HCT116 (cell line): ENCODE measurements around the gene FRMD4A. TPM values are rescaled to one million over a fixed set of nuclear protein-coding genes. Genes with fewer than 3 reads are reported as not detected.

ENCODE experiments used
- ATAC-seq: fragments of 200-7000 bp; cut with Tn5 transposase; 2 replicates; pipeline ENCODE4 v1.9.1; 2020; ENCODE audit warnings: mild to moderate bottlenecking, moderate library complexity
- BruUV-seq: library from RNA; stranded (reverse); fragments of 400-500 nt; replicated peaks from 2 replicates; lab custom pipeline; 2021; lab: Mats Ljungman, UMichigan
- CTCF ChIA-PET: fragments of 300-600 bp; sonication (Branson Sonifier 250); formaldehyde crosslinking; loops from one replicate; lab custom pipeline; 2021; ENCODE audit warnings: antibody characterized with exemption; lab: Charles Lee
- POLR2A ChIA-PET: fragments of 300-600, 350-600 bp; sonication (Branson Sonifier 250); formaldehyde crosslinking; loops from one replicate; lab custom pipeline; 2021; ENCODE audit warnings: antibody characterized with exemption; lab: Charles Lee
- RAD21 ChIA-PET, 2 experiments: fragments of 300-600 bp; sonication (Branson Sonifier 250); formaldehyde crosslinking; loops; one replicate each; lab custom pipeline; 2023; ENCODE audit warnings: low total read pairs in 2 of 2; ENCODE audit not compliant: uncharacterized antibody in 2 of 2, unreplicated experiment in 2 of 2, low non-redundant PET in 1 of 2; lab: Charles Lee
- DNase-seq: peaks from one replicate; pipeline ENCODE4 v3.0.0-alpha.2; 2010; ENCODE audit warnings: low read depth, low spot score
- H2AFZ ChIP-seq: fragments of 200-600 bp; shearing (Covaris generic), sonication (generic); 2 replicates; pipeline ENCODE4 v1.6.1; 2017; ENCODE audit warnings: low read depth, mixed run types, mixed read lengths, antibody characterized with exemption, low read length; ENCODE audit not compliant: poor library complexity, severe bottlenecking
- H3K27ac ChIP-seq: 2 replicates; pipeline ENCODE4 v1.5.1; 2012; ENCODE audit warnings: low read depth, low read length
- H3K27me3 ChIP-seq: fragments of 200-600 bp; sonication (generic); 2 replicates; pipeline ENCODE4 v1.6.1; 2016; ENCODE audit warnings: mixed run types, low read length, mixed read lengths; ENCODE audit not compliant: insufficient read depth
- H3K36me3 ChIP-seq, 2 experiments: fragments of 200-500 bp in 1 of 2; fragments of 200-600 bp in 1 of 2; sonication (Bioruptor generic) in 1 of 2; sonication (generic) in 1 of 2; 2 replicates each; pipeline versions ENCODE4 v1.5.1 to v1.6.1; 2014 to 2016; ENCODE audit warnings: low read length in 2 of 2, inconsistent platforms in 1 of 2, mixed read lengths in 1 of 2, mixed run types in 1 of 2; ENCODE audit not compliant: insufficient read depth in 2 of 2, control insufficient read depth in 1 of 2
- H3K4me1 ChIP-seq, 2 experiments: fragments of 200-600 bp in 1 of 2; sonication (generic) in 1 of 2; 2 replicates each; pipeline versions ENCODE4 v1.5.1 to v1.6.1; 2012 to 2017; ENCODE audit warnings: low read length in 2 of 2, inconsistent platforms in 1 of 2, mild to moderate bottlenecking in 1 of 2, mixed read lengths in 1 of 2, mixed run types in 1 of 2, moderate library complexity in 1 of 2; ENCODE audit not compliant: insufficient read depth in 2 of 2, control insufficient read depth in 1 of 2
- H3K4me2 ChIP-seq: fragments of 200-600 bp; sonication (generic); 2 replicates; pipeline ENCODE4 v1.6.1; 2017; ENCODE audit warnings: mixed run types, low read length, mixed read lengths
- H3K4me3 ChIP-seq, 2 experiments: fragments of 200-600 bp in 1 of 2; sonication (generic) in 1 of 2; replicated peaks in 1 of 2; 2 replicates each; pipeline ENCODE4 v1.5.1; 2011 to 2016; ENCODE audit warnings: low read length in 2 of 2, control low read depth in 1 of 2, low read depth in 1 of 2, mild to moderate bottlenecking in 1 of 2, mixed read lengths in 1 of 2, mixed run types in 1 of 2
- H3K79me2 ChIP-seq: fragments of 200-600 bp; sonication (generic); 2 replicates; pipeline ENCODE4 v1.6.1; 2017; ENCODE audit warnings: mild to moderate bottlenecking, mixed run types, low read length, moderate library complexity, mixed read lengths; ENCODE audit not compliant: insufficient read depth
- H3K9ac ChIP-seq: fragments of 200-600 bp; sonication (generic); 2 replicates; pipeline ENCODE4 v1.6.1; 2016; ENCODE audit warnings: low read length, mixed read lengths
- H3K9me2 ChIP-seq: fragments of 200-600 bp; sonication (generic), shearing (Covaris generic); 2 replicates; pipeline ENCODE4 v1.6.1; 2017; ENCODE audit warnings: mixed run types, mild to moderate bottlenecking, moderate library complexity; ENCODE audit not compliant: insufficient read depth
- H3K9me3 ChIP-seq, 2 experiments: fragments of 200-500 bp in 1 of 2; fragments of 200-600 bp in 1 of 2; sonication (Bioruptor generic) in 1 of 2; sonication (generic) in 1 of 2; 2 replicates each; pipeline ENCODE4 v1.6.1; 2014 to 2017; ENCODE audit warnings: low read length in 2 of 2, mixed read lengths in 2 of 2, inconsistent platforms in 1 of 2, low read depth in 1 of 2, mild to moderate bottlenecking in 1 of 2, mixed run types in 1 of 2, moderate library complexity in 1 of 2; ENCODE audit not compliant: control insufficient read depth in 1 of 2, insufficient read depth in 1 of 2
- H4K20me1 ChIP-seq: fragments of 200-600 bp; sonication (generic), shearing (Covaris generic); 2 replicates; pipeline ENCODE4 v1.6.1; 2017; ENCODE audit warnings: mixed run types, mild to moderate bottlenecking, moderate library complexity; ENCODE audit not compliant: insufficient read depth
- CTCF ChIP-seq, 3 experiments: fragments of 200-600 bp in 1 of 3; sonication (generic) in 1 of 3; IDR thresholded peaks in 2 of 3; conservative IDR thresholded peaks in 1 of 3; 2 replicates each; pipeline ENCODE4 v1.5.1; 2012 to 2017; ENCODE audit warnings: low read depth in 2 of 3, low read length in 2 of 3, antibody characterized with exemption in 1 of 3, borderline replicate concordance in 1 of 3, control low read depth in 1 of 3, mild to moderate bottlenecking in 1 of 3, mixed read lengths in 1 of 3, mixed run types in 1 of 3, moderate library complexity in 1 of 3; ENCODE audit not compliant: insufficient read depth in 1 of 3
- ELF1 ChIP-seq: IDR thresholded peaks from 2 replicates; pipeline ENCODE4 v1.6.1; 2012; ENCODE audit warnings: low read depth, borderline replicate concordance
- FOSL1 ChIP-seq: IDR thresholded peaks from 2 replicates; pipeline ENCODE4 v1.6.1; 2012; ENCODE audit warnings: low read depth
- SIN3A ChIP-seq: IDR thresholded peaks from 2 replicates; pipeline ENCODE4 v1.6.1; 2012; ENCODE audit warnings: low read depth
- intact Hi-C: fragments of 100-400 bp; cut with micrococcal nuclease; formaldehyde crosslinking; loops from 2 replicates; pipeline ENCODE4 v1.10.0; 2022
- total RNA-seq: library from RNA; stranded (reverse); gene quantifications from one replicate; pipeline ENCODE4 v1.2.1, GENCODE V29; 2021; ENCODE audit not compliant: unreplicated experiment

Gene FRMD4A
- total RNA-seq, 1 experiment from 2014 or later, result 0.20 TPM

DNA sequence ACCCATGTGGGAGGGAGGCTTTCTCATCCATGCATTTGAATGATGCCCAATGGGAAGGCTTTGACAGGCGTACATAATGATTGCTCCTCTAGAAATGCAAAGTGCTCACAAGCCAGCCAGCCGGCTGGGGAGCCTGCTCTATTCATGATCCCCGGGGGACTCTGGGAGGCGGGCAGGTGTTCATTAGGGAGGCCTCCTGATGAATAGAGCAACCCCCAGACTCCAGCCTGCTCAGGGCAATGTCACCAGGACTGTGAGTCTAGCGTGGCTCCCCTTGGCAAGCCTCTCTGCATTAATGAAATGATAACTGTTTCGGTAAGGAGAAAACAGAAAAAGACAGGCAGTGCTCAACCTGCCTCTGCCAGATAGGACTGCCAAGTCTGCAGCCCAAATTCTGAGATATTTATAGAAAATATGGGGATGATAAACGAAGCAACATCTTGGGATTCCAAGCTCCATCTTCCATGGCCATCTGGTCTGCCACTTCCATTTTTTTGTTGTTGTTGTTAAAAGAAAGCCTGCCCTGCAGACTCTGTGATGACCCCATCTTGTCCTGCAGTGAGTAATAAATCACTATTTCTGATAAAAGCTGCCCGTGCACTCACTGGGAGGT, 507.5 kb downstream of the FRMD4A start:
- no peak for ATAC-seq
- RAD21 ChIA-PET, result no interaction called here

DNA sequence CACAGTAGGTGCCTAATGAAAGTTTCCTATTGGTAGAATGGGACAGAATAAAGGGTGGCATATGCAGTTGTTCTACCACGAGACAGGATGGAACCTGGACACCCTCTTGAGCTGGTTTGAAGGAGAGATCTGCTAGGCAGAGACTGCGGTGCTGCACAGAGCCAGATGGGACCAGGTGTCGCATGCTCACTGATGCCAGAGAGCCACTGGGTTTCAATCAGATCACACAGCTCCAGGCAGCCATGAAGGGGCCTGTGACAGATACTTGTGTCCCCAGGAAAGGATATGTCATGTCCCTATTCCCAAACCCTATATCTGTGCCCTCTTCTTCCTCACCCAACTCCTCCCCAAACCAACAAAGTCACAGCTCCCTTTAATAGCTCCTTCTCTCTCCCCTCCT, 508.2 kb downstream of the FRMD4A start:
- Histone ChIP-seq H4K20me1 (no peaks in the 10 kb centered on the region), H3K4me1 (no peaks in the 10 kb centered on the region), H3K9me2 (no peaks in the 10 kb centered on the region), H3K9me3 (no peaks in the 10 kb centered on the region), H3K27ac (no peak overlapping the region), H2AFZ (no peak overlapping the region), H3K27me3 (peaks cover 20% of the 10 kb centered on the region; the same call in 1 of the 2 replicates), H3K4me2 (no peak overlapping the region), H3K36me3 (no peaks in the 10 kb centered on the region), H3K79me2 (no peaks in the 10 kb centered on the region), H3K4me3 (no peak overlapping the region), H3K9ac (no peak overlapping the region)
- RAD21 ChIA-PET, result no interaction called here
- no peak for DNase-seq
- TF ChIP-seq CTCF (IDR thresholded peaks at IDR 0.05 in 2 of 3, conservative IDR thresholded peaks at IDR 0.05 in 1 of 3; ENCODE audit: borderline replicate concordance in 1 of 3, insufficient read depth in 1 of 3, low read depth in 2 of 3, low read length in 2 of 3) (no peak), SIN3A (no peak), ELF1 (no peak)
- POLR2A ChIA-PET, result no interaction called here
- ATAC-seq, result no peak
- BruUV-seq, result no TSS peak
- intact Hi-C loops, result no loop called here
- CTCF ChIA-PET, result no interaction called here

More for the DNA sequence above, 507.5 kb downstream of the FRMD4A start:
- DNase-seq, result no peak
- Histone ChIP-seq H3K79me2 (no peaks in the 10 kb centered on the region), H3K9me2 (no peaks in the 10 kb centered on the region), H3K4me2 (no peak overlapping the region), H3K36me3 (no peaks in the 10 kb centered on the region), H3K4me3 (no peak overlapping the region), H2AFZ (no peak overlapping the region), H3K27me3 (peaks cover 22% of the 10 kb centered on the region; the same call in 1 of the 2 replicates), H3K27ac (no peak overlapping the region), H4K20me1 (no peaks in the 10 kb centered on the region), H3K4me1 (no peaks in the 10 kb centered on the region), H3K9ac (no peak overlapping the region), H3K9me3 (no peaks in the 10 kb centered on the region)
- ChIA-PET CTCF (no interaction called here), POLR2A (no interaction called here)
- intact Hi-C loops, result no loop called here
- BruUV-seq, result no TSS peak
- TF ChIP-seq FOSL1, result no peak
